ENCODE data around the gene KYNU. TPM values are rescaled to one million over a fixed set of nuclear protein-coding genes. Genes with fewer than 3 reads are reported as not detected.

KYNU gene
- total and polyA plus RNA-seq, 9 of the 15 experiments (the other 6 are each of a cell fraction or from before 2014, with no cell fraction given): 2.6 to 11.6 (median 7.2) TPM

GRCh38 chr2:142992840-142993239 lies 115.4 kb downstream of the KYNU start:
- Histone ChIP-seq H4K20me1 (replicated peaks; ENCODE audit: control insufficient read depth, insufficient read depth, low read length) (no peaks in the 10 kb centered on the region), H3K9ac (ENCODE audit: insufficient read depth in 1 of 2, low read depth in 2 of 2, low read length in 2 of 2) (no peak overlapping the region), H3K4me1 (replicated peaks in 1 of 2; ENCODE audit: control insufficient read depth in 2 of 2, insufficient read depth in 2 of 2, low read length in 2 of 2) (no peaks in the 10 kb centered on the region), H3K9me1 (ENCODE audit: control insufficient read depth, insufficient read depth, low read length) (no peaks in the 10 kb centered on the region), H2AFZ (ENCODE audit: low read depth, low read length) (no peak overlapping the region), H3K4me3 (no peak overlapping the region), H3K27me3 (ENCODE audit: control insufficient read depth in 2 of 2, insufficient read depth in 2 of 2, low read length in 2 of 2) (no peaks in the 10 kb centered on the region), H3K4me2 (ENCODE audit: insufficient read depth, low read length) (no peak overlapping the region), H3K36me3 (ENCODE audit: control insufficient read depth, insufficient read depth, low read length) (no peaks in the 10 kb centered on the region), H3K9me3 (replicated peaks; ENCODE audit: control insufficient read depth, insufficient read depth, low read depth, low read length) (no peaks in the 10 kb centered on the region), H3K27ac (ENCODE audit: extremely low read depth, low read depth, low read length) (no peak overlapping the region), H3K79me2 (ENCODE audit: control insufficient read depth, insufficient read depth, low read length) (no peaks in the 10 kb centered on the region)
- ChIA-PET CTCF (ENCODE audit: low intra/inter-chr PET ratio) (no interaction called here), POLR2A (no interaction called here)
- DNase-seq (ENCODE audit: extremely low read depth in 1 of 4, low spot score in 3 of 4) (no peak), FAIRE-seq (no peak), ATAC-seq (no peak)
- 12% methylated on average over 4 of the region's 4 CpGs for WGBS (ENCODE audit: insufficient coverage, low coverage, missing lambda C conversion rate)
- BruUV-seq (replicated peaks): no TSS peak
- intact Hi-C loops (cut with micrococcal nuclease) (no loop called here), in situ Hi-C loops (cut with MboI) (loop anchor here (25.0 kb wide), 1 partner anchor 306 kb away; no protein-coding TSS in a partner anchor)
- TF ChIP-seq RBM15 (IDR thresholded peaks at IDR 0.05; ENCODE audit: insufficient read depth, low read length) (no peak), L3MBTL2 (IDR thresholded peaks at IDR 0.05) (no peak), E2F1 (CRISPR knock-in tag; IDR thresholded peaks at IDR 0.05) (no peak), ID3 (CRISPR knock-in tag; IDR thresholded peaks at IDR 0.05) (no peak), ID3 (tag; IDR thresholded peaks at IDR 0.05) (no peak), MLLT1 (IDR thresholded peaks at IDR 0.05) (no peak), HOMEZ (CRISPR knock-in tag; IDR thresholded peaks at IDR 0.05) (no peak), ZNF324 (CRISPR knock-in tag; IDR thresholded peaks at IDR 0.05) (no peak), SETDB1 (IDR thresholded peaks at IDR 0.05; ENCODE audit: low read length) (no peak), PRDM10 (IDR thresholded peaks at IDR 0.05; ENCODE audit: partially characterized antibody) (no peak), HMGXB4 (CRISPR knock-in tag; IDR thresholded peaks at IDR 0.05) (no peak), CXXC5 (CRISPR knock-in tag; IDR thresholded peaks at IDR 0.05) (no peak), ZNF780A (CRISPR knock-in tag; IDR thresholded peaks at IDR 0.05) (no peak)

Measured in K562 (cell line).